MG63 (cell line): Measurements from ENCODE around the gene CTNNB1. TPM values are rescaled to one million over a fixed set of nuclear protein-coding genes. Genes with fewer than 3 reads are reported as not detected.

ENCODE experiments used
- DNase-seq: peaks from one replicate; pipeline ENCODE4 v3.0.0-alpha.2; 2020
- H3K27me3 ChIP-seq: fragments of 250-450 bp; sonication (Bioruptor Pico); 2 replicates; pipeline ENCODE4 v1.5.1; 2020; ENCODE audit warnings: mild to moderate bottlenecking, moderate library complexity
- H3K36me3 ChIP-seq: fragments of 250-450 bp; sonication (Bioruptor Pico); 2 replicates; pipeline ENCODE4 v1.5.1; 2020; ENCODE audit warnings: mild to moderate bottlenecking, moderate library complexity
- H3K4me3 ChIP-seq: fragments of 250-450 bp; sonication (Bioruptor Pico); 2 replicates; pipeline ENCODE4 v1.5.1; 2020; ENCODE audit warnings: mild to moderate bottlenecking, moderate library complexity
- H3K9me3 ChIP-seq: fragments of 250-450 bp; sonication (Bioruptor Pico); 2 replicates; pipeline ENCODE4 v1.5.1; 2020; ENCODE audit warnings: mild to moderate bottlenecking, moderate library complexity
- total RNA-seq: library from RNA; depleted of rRNA; stranded (reverse); fragments of >200 nt; shearing (Covaris generic); gene quantifications from 2 replicates; pipeline ENCODE4 v1.2.3, GENCODE V29; 2014; ENCODE audit warnings: low replicate concordance; rRNA removed

CTNNB1 gene
- 129 and 147 TPM in 2 replicates for total RNA-seq

- H3K9me3 ChIP-seq: no peaks in the 10 kb centered on the region
- no peaks in the 10 kb centered on the region for H3K36me3 ChIP-seq
- H3K27me3 ChIP-seq: no peaks in the 10 kb centered on the region
- peak within 1 kb of the TSS; percentile 81 for H3K4me3 ChIP-seq
- DNase-seq: peak; percentile 86
Measured at GRCh38 chr3:41198950-41199865, at the start of gene CTNNB1. CTNNB1 (plus strand) TSS chr3:41199505; CDS start chr3:41224069, 24,564 bp downstream.

GRCh38 chr3:41155834-41156233, 43.5 kb upstream of the CTNNB1 start:
- Histone ChIP-seq H3K9me3 (no peaks in the 10 kb centered on the region), H3K4me3 (no peak overlapping the region)

GRCh38 chr3:41158947-41159346, 40.4 kb upstream of the CTNNB1 start:
- Histone ChIP-seq H3K36me3 (no peaks in the 10 kb centered on the region), H3K4me3 (no peak overlapping the region), H3K27me3 (no peaks in the 10 kb centered on the region), H3K9me3 (no peaks in the 10 kb centered on the region)
- DNase-seq: no peak

More at GRCh38 chr3:41155834-41156233, 43.5 kb upstream of the CTNNB1 start:
- no peak for DNase-seq
- H3K27me3 ChIP-seq: no peaks in the 10 kb centered on the region
- H3K36me3 ChIP-seq: no peaks in the 10 kb centered on the region

- no peaks in the 10 kb centered on the region for H3K36me3 ChIP-seq
- no peak overlapping the region for H3K4me3 ChIP-seq
- DNase-seq: no peak
- no peaks in the 10 kb centered on the region for H3K27me3 ChIP-seq
- no peaks in the 10 kb centered on the region for H3K9me3 ChIP-seq
Measured at GRCh38 chr3:41159588-41160189, 39.6 kb upstream of the CTNNB1 start.

GRCh38 chr3:41162541-41162940, 36.8 kb upstream of the CTNNB1 start:
- H3K27me3 ChIP-seq: no peaks in the 10 kb centered on the region
- no peaks in the 10 kb centered on the region for H3K36me3 ChIP-seq
- no peak for DNase-seq
- no peaks in the 10 kb centered on the region for H3K9me3 ChIP-seq
- no peak overlapping the region for H3K4me3 ChIP-seq

GRCh38 chr3:41163006-41163405, 36.3 kb upstream of the CTNNB1 start:
- Histone ChIP-seq H3K36me3 (no peaks in the 10 kb centered on the region), H3K27me3 (no peaks in the 10 kb centered on the region), H3K4me3 (no peak overlapping the region), H3K9me3 (no peaks in the 10 kb centered on the region)
- DNase-seq: no peak

- H3K9me3 ChIP-seq: no peaks in the 10 kb centered on the region
- no peak overlapping the region for H3K4me3 ChIP-seq
- DNase-seq: no peak
- no peaks in the 10 kb centered on the region for H3K36me3 ChIP-seq
- H3K27me3 ChIP-seq: no peaks in the 10 kb centered on the region
Measured at GRCh38 chr3:41163421-41163820, 35.9 kb upstream of the CTNNB1 start.

- H3K27me3 ChIP-seq: no peaks in the 10 kb centered on the region
- H3K36me3 ChIP-seq: no peaks in the 10 kb centered on the region
- H3K9me3 ChIP-seq: no peaks in the 10 kb centered on the region
- DNase-seq: no peak
- H3K4me3 ChIP-seq: no peak overlapping the region
Measured at GRCh38 chr3:41164777-41165176, 34.5 kb upstream of the CTNNB1 start.

- Histone ChIP-seq H3K36me3 (no peaks in the 10 kb centered on the region), H3K4me3 (no peak overlapping the region), H3K27me3 (no peaks in the 10 kb centered on the region), H3K9me3 (no peaks in the 10 kb centered on the region)
- DNase-seq: no peak
Measured at GRCh38 chr3:41167722-41168497, 31.4 kb upstream of the CTNNB1 start.

- no peak for DNase-seq
- Histone ChIP-seq H3K9me3 (no peaks in the 10 kb centered on the region), H3K4me3 (no peak overlapping the region), H3K27me3 (no peaks in the 10 kb centered on the region), H3K36me3 (no peaks in the 10 kb centered on the region)
Measured at GRCh38 chr3:41169023-41169422, 30.3 kb upstream of the CTNNB1 start.

GRCh38 chr3:41173926-41174885, 25.1 kb upstream of the CTNNB1 start:
- DNase-seq: no peak
- Histone ChIP-seq H3K9me3 (no peaks in the 10 kb centered on the region), H3K4me3 (no peak overlapping the region), H3K36me3 (no peaks in the 10 kb centered on the region), H3K27me3 (no peaks in the 10 kb centered on the region)

GRCh38 chr3:41175365-41175764, 23.9 kb upstream of the CTNNB1 start:
- no peaks in the 10 kb centered on the region for H3K27me3 ChIP-seq
- DNase-seq: peak; percentile 9
- H3K4me3 ChIP-seq: no peak overlapping the region
- H3K9me3 ChIP-seq: no peaks in the 10 kb centered on the region
- no peaks in the 10 kb centered on the region for H3K36me3 ChIP-seq

GRCh38 chr3:41176596-41176995, 22.7 kb upstream of the CTNNB1 start:
- H3K9me3 ChIP-seq: no peaks in the 10 kb centered on the region
- no peaks in the 10 kb centered on the region for H3K27me3 ChIP-seq
- no peaks in the 10 kb centered on the region for H3K36me3 ChIP-seq
- DNase-seq: no peak
- H3K4me3 ChIP-seq: no peak overlapping the region

- H3K27me3 ChIP-seq: no peaks in the 10 kb centered on the region
- H3K36me3 ChIP-seq: no peaks in the 10 kb centered on the region
- H3K9me3 ChIP-seq: no peaks in the 10 kb centered on the region
- no peak for DNase-seq
- H3K4me3 ChIP-seq: no peak overlapping the region
Measured at GRCh38 chr3:41178576-41178975, 20.7 kb upstream of the CTNNB1 start.

- no peaks in the 10 kb centered on the region for H3K9me3 ChIP-seq
- H3K36me3 ChIP-seq: no peaks in the 10 kb centered on the region
- no peaks in the 10 kb centered on the region for H3K27me3 ChIP-seq
- H3K4me3 ChIP-seq: no peak overlapping the region
- no peak for DNase-seq
Measured at GRCh38 chr3:41180396-41180795, 18.9 kb upstream of the CTNNB1 start.

- Histone ChIP-seq H3K36me3 (no peaks in the 10 kb centered on the region), H3K27me3 (no peaks in the 10 kb centered on the region), H3K4me3 (no peak overlapping the region), H3K9me3 (no peaks in the 10 kb centered on the region)
- no peak for DNase-seq
Measured at GRCh38 chr3:41182504-41183059, 16.7 kb upstream of the CTNNB1 start.
